Hippocampal formation (tissue), 2 donors: ENCODE measurements around the gene GNG12.

ENCODE experiments used
- DNase-seq, 2 donors: peaks; one replicate each; lab custom pipeline; 2025; lab: John Stamatoyannopoulos, UW

Gene GNG12

GRCh38 chr1:67840449-67840848, 7.2 kb upstream of the GNG12 start:
- DNase-seq, result no peak

GRCh38 chr1:67839826-67840225, 6.6 kb upstream of the GNG12 start:
- DNase-seq, result no peak

GRCh38 chr1:67838180-67838910, 5.1 kb upstream of the GNG12 start:
- no peak for DNase-seq

GRCh38 chr1:67836769-67837168, 3.5 kb upstream of the GNG12 start:
- no peak for DNase-seq

- DNase-seq, result no peak
Observed at GRCh38 chr1:67835663-67836452, 2.6 kb upstream of the GNG12 start.

- DNase-seq, result no peak
Observed at GRCh38 chr1:67834246-67834877, 1.1 kb upstream of the GNG12 start.

GRCh38 chr1:67833602-67833940, 304 bp upstream of the GNG12 start:
- no peak for DNase-seq

GRCh38 chr1:67831850-67832513, 1.3 kb downstream of the GNG12 start:
- peak in 1 of 2 donors; percentile 67 for DNase-seq

GRCh38 chr1:67830928-67831830, 2.1 kb downstream of the GNG12 start:
- no peak for DNase-seq

- DNase-seq, result no peak
Observed at GRCh38 chr1:67830226-67830625, 3.0 kb downstream of the GNG12 start.

GRCh38 chr1:67827688-67828087, 5.6 kb downstream of the GNG12 start:
- no peak for DNase-seq

GRCh38 chr1:67825591-67825990, 7.7 kb downstream of the GNG12 start:
- DNase-seq, result no peak

- no peak for DNase-seq
Observed at GRCh38 chr1:67824766-67825165, 8.5 kb downstream of the GNG12 start.

GRCh38 chr1:67823615-67824014, 9.7 kb downstream of the GNG12 start:
- no peak for DNase-seq

- DNase-seq, result no peak
Observed at GRCh38 chr1:67821263-67821662, 12.0 kb downstream of the GNG12 start.

- DNase-seq, result no peak
Observed at GRCh38 chr1:67818725-67819301, 14.5 kb downstream of the GNG12 start.

- no peak for DNase-seq
Observed at GRCh38 chr1:67818162-67818561, 15.1 kb downstream of the GNG12 start.

GRCh38 chr1:67817319-67817718, 15.9 kb downstream of the GNG12 start:
- DNase-seq, result no peak

GRCh38 chr1:67816506-67816905, 16.8 kb downstream of the GNG12 start:
- DNase-seq, result no peak

GRCh38 chr1:67816095-67816475, 17.2 kb downstream of the GNG12 start:
- no peak for DNase-seq
